Measurements from ENCODE around the gene SERPINB6. TPM values are rescaled to one million over a fixed set of nuclear protein-coding genes. Genes with fewer than 3 reads are reported as not detected.
A peak's percentile ranks its signal among the peaks of the same experiment; 100 is the strongest.
"Not testable (repeated sequence)": the region's sequence is repeated elsewhere in the genome, so short reads cannot be mapped to it uniquely, and the experiment has no call there.

SERPINB6 gene
- total RNA-seq, 1 donor from 2014 or later: 141 TPM

- no peak for DNase-seq (ENCODE audit: low spot score)
Measured at GRCh38 chr6:2939315-2940009, 31.9 kb downstream of the SERPINB6 start.

GRCh38 chr6:2938632-2939083 is 32.7 kb downstream of the SERPINB6 start:
- DNase-seq (ENCODE audit: low spot score): no peak

- no peak for DNase-seq (ENCODE audit: low spot score)
Measured at GRCh38 chr6:2938004-2938631, 33.2 kb downstream of the SERPINB6 start.

- no peak for DNase-seq (ENCODE audit: low spot score)
Measured at GRCh38 chr6:2937627-2938003, 33.8 kb downstream of the SERPINB6 start.

GRCh38 chr6:2935566-2936291 is 35.6 kb downstream of the SERPINB6 start:
- no peak for DNase-seq (ENCODE audit: low spot score)

GRCh38 chr6:2934057-2934456 is 37.3 kb downstream of the SERPINB6 start:
- no peak for DNase-seq (ENCODE audit: low spot score)

GRCh38 chr6:2932911-2933310 is 38.5 kb downstream of the SERPINB6 start:
- not testable (repeated sequence) for DNase-seq (ENCODE audit: low spot score)

- DNase-seq (ENCODE audit: low spot score): peak; percentile 92
Measured at GRCh38 chr6:2931970-2932748, 39.2 kb downstream of the SERPINB6 start.

GRCh38 chr6:2931055-2931454 is 40.3 kb downstream of the SERPINB6 start:
- no peak for DNase-seq (ENCODE audit: low spot score)

GRCh38 chr6:2927931-2928330 is 43.4 kb downstream of the SERPINB6 start:
- DNase-seq (ENCODE audit: low spot score): peak; percentile 2

- DNase-seq (ENCODE audit: low spot score): peak; percentile 61
Measured at GRCh38 chr6:2925842-2926747, 45.3 kb downstream of the SERPINB6 start.

GRCh38 chr6:2921520-2922115 is 49.7 kb downstream of the SERPINB6 start:
- no peak for DNase-seq (ENCODE audit: low spot score)

GRCh38 chr6:2920671-2921112 is 50.7 kb downstream of the SERPINB6 start:
- DNase-seq (ENCODE audit: low spot score): no peak

- no peak for DNase-seq (ENCODE audit: low spot score)
Measured at GRCh38 chr6:2919886-2920285, 51.5 kb downstream of the SERPINB6 start.

- DNase-seq (ENCODE audit: low spot score): no peak
Measured at GRCh38 chr6:2919401-2919800, 52.0 kb downstream of the SERPINB6 start.

GRCh38 chr6:2918936-2919335 is 52.4 kb downstream of the SERPINB6 start:
- no peak for DNase-seq (ENCODE audit: low spot score)

- no peak for DNase-seq (ENCODE audit: low spot score)
Measured at GRCh38 chr6:2917801-2918445, 53.4 kb downstream of the SERPINB6 start.

GRCh38 chr6:2917065-2917464 is 54.3 kb downstream of the SERPINB6 start:
- no peak for DNase-seq (ENCODE audit: low spot score)

GRCh38 chr6:2916158-2916925 is 55.0 kb downstream of the SERPINB6 start:
- no peak for DNase-seq (ENCODE audit: low spot score)
